ENCODE data around the gene PHKA1.
"Not testable (repeated sequence)": the region's sequence is repeated elsewhere in the genome, so short reads cannot be mapped to it uniquely, and the experiment has no call there.

Gene PHKA1

GRCh38 chrX:72713599-72714477 lies at the start of gene PHKA1:
Gene PHKA1, minus strand, starts transcription at chrX:72714306. Its CDS starts 426 bp downstream, at chrX:72713880.
- peak; percentile 54 for DNase-seq (ENCODE audit: low read depth)

- not testable (repeated sequence) for DNase-seq (ENCODE audit: low read depth)
Observed at GRCh38 chrX:72760454-72760853, 46.3 kb upstream of the PHKA1 start.

GRCh38 chrX:72748545-72748944 lies 34.4 kb upstream of the PHKA1 start:
- DNase-seq (ENCODE audit: low read depth) = not testable (repeated sequence)

GRCh38 chrX:72745546-72745945 lies 31.4 kb upstream of the PHKA1 start:
- not testable (repeated sequence) for DNase-seq (ENCODE audit: low read depth)

GRCh38 chrX:72735561-72735960 lies 21.5 kb upstream of the PHKA1 start:
- DNase-seq (ENCODE audit: low read depth) = peak; percentile 26

GRCh38 chrX:72733636-72734035 lies 19.5 kb upstream of the PHKA1 start:
- not testable (repeated sequence) for DNase-seq (ENCODE audit: low read depth)

GRCh38 chrX:72727846-72728245 lies 13.7 kb upstream of the PHKA1 start:
- no peak for DNase-seq (ENCODE audit: low read depth)

- DNase-seq (ENCODE audit: low read depth) = peak; percentile 11
Observed at GRCh38 chrX:72716766-72717165, 2.7 kb upstream of the PHKA1 start.

GRCh38 chrX:72715546-72715945 lies 1.4 kb upstream of the PHKA1 start:
- no peak for DNase-seq (ENCODE audit: low read depth)

- peak; percentile 90 for DNase-seq (ENCODE audit: low read depth)
Observed at GRCh38 chrX:72714478-72714916, 391 bp upstream of the PHKA1 start.

- DNase-seq (ENCODE audit: low read depth) = no peak
Observed at GRCh38 chrX:72713130-72713529, 976 bp downstream of the PHKA1 start.

- DNase-seq (ENCODE audit: low read depth) = peak; percentile 15
Observed at GRCh38 chrX:72712094-72712755, 1.9 kb downstream of the PHKA1 start.

- no peak for DNase-seq (ENCODE audit: low read depth)
Observed at GRCh38 chrX:72705814-72706213, 8.3 kb downstream of the PHKA1 start.

GRCh38 chrX:72705111-72705510 lies 9.0 kb downstream of the PHKA1 start:
- peak; percentile 41 for DNase-seq (ENCODE audit: low read depth)

GRCh38 chrX:72694170-72694569 lies 19.9 kb downstream of the PHKA1 start:
- DNase-seq (ENCODE audit: low read depth) = no peak

GRCh38 chrX:72693477-72693876 lies 20.6 kb downstream of the PHKA1 start:
- DNase-seq (ENCODE audit: low read depth) = no peak

- DNase-seq (ENCODE audit: low read depth) = no peak
Observed at GRCh38 chrX:72687396-72687795, 26.7 kb downstream of the PHKA1 start.

- DNase-seq (ENCODE audit: low read depth) = peak; percentile 52
Observed at GRCh38 chrX:72685810-72686456, 28.2 kb downstream of the PHKA1 start.

GRCh38 chrX:72685018-72685417 lies 29.1 kb downstream of the PHKA1 start:
- DNase-seq (ENCODE audit: low read depth) = no peak

GRCh38 chrX:72683631-72684030 lies 30.5 kb downstream of the PHKA1 start:
- no peak for DNase-seq (ENCODE audit: low read depth)

- DNase-seq (ENCODE audit: low read depth) = no peak
Observed at GRCh38 chrX:72676465-72676864, 37.6 kb downstream of the PHKA1 start.

GRCh38 chrX:72673951-72674350 lies 40.2 kb downstream of the PHKA1 start:
- DNase-seq (ENCODE audit: low read depth) = not testable (repeated sequence)

GRCh38 chrX:72669508-72669907 lies 44.6 kb downstream of the PHKA1 start:
- DNase-seq (ENCODE audit: low read depth) = not testable (repeated sequence)
